CD4-positive, alpha-beta T cell treated with Interleukin-17A for 1 hour (primary cell): ENCODE measurements around the gene RHBDD3.

Experiments used
- DNase-seq: peaks from one replicate; pipeline ENCODE4 v3.0.0-alpha.2; 2020

RHBDD3 gene

GRCh38 chr22:29267858-29268510 lies at the start of gene RHBDD3, which contains the start of gene EWSR1:
RHBDD3 (minus strand) TSS chr22:29267981; CDS start chr22:29265626, 2,355 bp downstream.
EWSR1 (plus strand) TSS chr22:29268268; CDS start chr22:29268337, 69 bp downstream.
- peak; percentile 97 for DNase-seq

- DNase-seq: no peak
Observed at GRCh38 chr22:29316141-29316828, 48.5 kb upstream of the RHBDD3 start.

GRCh38 chr22:29315286-29316140 lies 47.7 kb upstream of the RHBDD3 start, which contains the start of gene RASL10A:
RASL10A (minus strand) TSS chr22:29315697; CDS start chr22:29315246, 451 bp downstream.
- DNase-seq: no peak

- DNase-seq: no peak
Observed at GRCh38 chr22:29314537-29315285, 46.9 kb upstream of the RHBDD3 start.

- no peak for DNase-seq
Observed at GRCh38 chr22:29313576-29314466, 46.0 kb upstream of the RHBDD3 start.

GRCh38 chr22:29313126-29313575 lies 45.4 kb upstream of the RHBDD3 start:
- peak; percentile 19 for DNase-seq

GRCh38 chr22:29312218-29313125 lies 44.7 kb upstream of the RHBDD3 start:
- DNase-seq: no peak

- DNase-seq: no peak
Observed at GRCh38 chr22:29311464-29312217, 43.9 kb upstream of the RHBDD3 start.

- DNase-seq: peak; percentile 67
Observed at GRCh38 chr22:29310863-29311339, 43.1 kb upstream of the RHBDD3 start.

- DNase-seq: no peak
Observed at GRCh38 chr22:29310065-29310862, 42.5 kb upstream of the RHBDD3 start.

GRCh38 chr22:29309332-29310064 lies 41.7 kb upstream of the RHBDD3 start:
- no peak for DNase-seq

GRCh38 chr22:29308791-29309262 lies 41.0 kb upstream of the RHBDD3 start:
- peak; percentile 37 for DNase-seq

GRCh38 chr22:29308148-29308790 lies 40.5 kb upstream of the RHBDD3 start:
- DNase-seq: no peak

GRCh38 chr22:29307596-29308147 lies 39.9 kb upstream of the RHBDD3 start:
- no peak for DNase-seq

GRCh38 chr22:29306835-29307595 lies 39.2 kb upstream of the RHBDD3 start:
- peak; percentile 22 for DNase-seq
